HCT116 (cell line): ENCODE results near the gene NDUFA7.

Experiments used
- ATF3 ChIP-seq: IDR thresholded peaks from 2 replicates; pipeline ENCODE4 v1.6.1; 2012
- CTCF ChIP-seq, 3 experiments: fragments of 200-600 bp in 1 of 3; sonication (generic) in 1 of 3; IDR thresholded peaks in 2 of 3; conservative IDR thresholded peaks in 1 of 3; 2 replicates each; pipeline ENCODE4 v1.5.1; 2012 to 2017; ENCODE audit warnings: low read depth in 2 of 3, low read length in 2 of 3, antibody characterized with exemption in 1 of 3, borderline replicate concordance in 1 of 3, control low read depth in 1 of 3, mild to moderate bottlenecking in 1 of 3, mixed read lengths in 1 of 3, mixed run types in 1 of 3, moderate library complexity in 1 of 3; ENCODE audit not compliant: insufficient read depth in 1 of 3
- EGR1 ChIP-seq: IDR thresholded peaks from 2 replicates; pipeline ENCODE4 v1.6.1; 2012; ENCODE audit warnings: low read depth
- EZH2 ChIP-seq: fragments of 200-600 bp; sonication (generic); IDR thresholded peaks from 2 replicates; pipeline ENCODE4 v1.6.1; 2017; ENCODE audit warnings: antibody characterized with exemption, mixed run types
- FOSL1 ChIP-seq: IDR thresholded peaks from 2 replicates; pipeline ENCODE4 v1.6.1; 2012; ENCODE audit warnings: low read depth
- JUND ChIP-seq: IDR thresholded peaks from 2 replicates; pipeline ENCODE4 v1.6.1; 2012
- POLR2A ChIP-seq: IDR thresholded peaks from 2 replicates; pipeline ENCODE4 v1.7.0; 2011; ENCODE audit warnings: borderline replicate concordance; ENCODE audit not compliant: insufficient read depth, insufficient read length; ENCODE audit errors: extremely low read depth
- POLR2AphosphoS5 ChIP-seq: IDR thresholded peaks from 2 replicates; pipeline ENCODE4 v1.6.1; 2011; ENCODE audit warnings: mild to moderate bottlenecking, low read depth, low read length, moderate library complexity
- ZNF274 ChIP-seq: fragments of 200-500 bp; sonication (Bioruptor generic); IDR thresholded peaks from 2 replicates; pipeline ENCODE4 v1.6.1; 2014; ENCODE audit warnings: mild to moderate bottlenecking, low read depth, low read length, inconsistent platforms

DNA sequence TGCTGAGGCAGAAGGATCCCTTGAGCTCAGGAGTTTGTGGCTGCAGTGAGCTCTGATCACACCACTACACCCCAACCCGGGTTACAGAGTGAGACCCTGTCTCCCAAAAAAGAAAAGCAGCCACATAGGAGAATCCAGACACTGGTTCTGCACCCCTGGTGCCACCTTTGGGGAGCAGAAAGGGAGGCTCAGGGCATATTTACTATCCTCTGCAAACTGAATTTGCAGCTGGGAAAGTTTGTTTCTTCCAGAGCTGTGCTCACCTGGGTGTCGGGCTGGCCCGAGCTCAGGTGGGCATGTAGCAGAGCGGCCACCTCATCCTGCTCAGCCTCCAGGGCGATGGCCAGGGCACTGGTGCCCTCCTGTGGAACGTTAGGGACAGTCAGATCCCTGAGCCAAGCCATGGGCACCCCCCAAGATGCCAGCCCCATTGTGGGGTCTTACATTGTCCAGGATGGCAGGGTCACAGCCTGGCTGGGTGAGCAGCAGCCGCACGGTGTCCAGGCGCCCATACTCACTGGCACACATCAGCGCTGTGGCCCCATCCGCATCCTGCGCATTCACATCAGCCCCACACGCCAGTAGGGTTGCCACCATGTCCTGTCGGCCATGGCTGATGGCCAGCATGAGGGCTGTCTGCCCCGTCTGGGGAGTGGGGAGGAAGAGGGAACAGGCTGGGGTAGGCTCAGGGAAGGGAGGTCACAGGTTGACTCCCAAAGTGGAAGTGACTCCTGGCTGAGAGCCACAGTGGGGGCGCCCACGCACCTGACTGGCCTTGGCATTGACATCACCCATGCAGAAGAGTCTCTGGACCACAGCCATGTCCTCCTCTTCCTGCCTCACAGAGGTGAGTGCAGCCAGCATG lies 3.2 kb upstream of the NDUFA7 start:
- TF ChIP-seq POLR2A (peak; percentile 32), CTCF (IDR thresholded peaks at IDR 0.05 in 2 of 3, conservative IDR thresholded peaks at IDR 0.05 in 1 of 3; ENCODE audit: borderline replicate concordance in 1 of 3, insufficient read depth in 1 of 3, low read depth in 2 of 3, low read length in 2 of 3) (peak in 2 of 3 experiments; percentile 12 to 19; a peak in 3 of 6 replicates), FOSL1 (no peak), ATF3 (no peak), JUND (peak; percentile 33; the same call in 1 of the 2 replicates), ZNF274 (no peak), POLR2AphosphoS5 (peak; percentile 30; the same call in 1 of the 2 replicates), EZH2 (no peak), EGR1 (no peak)
